NCI-H2081 treated with DMSO at 0.1 percent for 48 hours (cell line): ENCODE measurements around the gene CAPN3.

Experiments
- DNase-seq: peaks from one replicate; lab custom pipeline; 2025; lab: John Stamatoyannopoulos, UW

CAPN3 gene

DNA sequence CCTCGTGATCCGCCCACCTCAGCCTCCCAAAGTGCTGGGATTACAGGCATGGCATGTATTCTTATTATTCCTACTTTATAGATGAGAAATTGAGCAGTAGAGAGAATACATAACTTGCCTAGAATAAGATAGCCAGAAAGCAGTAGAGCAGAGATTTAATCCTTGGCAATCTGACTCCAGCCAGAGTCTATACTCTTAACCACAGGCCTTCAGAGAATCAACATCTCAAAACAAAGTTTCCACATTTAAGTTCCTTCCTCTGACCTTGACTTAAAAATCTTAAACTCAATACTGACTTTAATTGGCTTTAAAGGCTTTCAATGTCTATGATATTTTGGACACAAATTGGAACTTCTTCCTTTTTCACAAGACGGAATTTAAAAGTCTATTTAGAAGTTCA lies 94.5 kb downstream of the CAPN3 start:
- DNase-seq: no peak

DNA sequence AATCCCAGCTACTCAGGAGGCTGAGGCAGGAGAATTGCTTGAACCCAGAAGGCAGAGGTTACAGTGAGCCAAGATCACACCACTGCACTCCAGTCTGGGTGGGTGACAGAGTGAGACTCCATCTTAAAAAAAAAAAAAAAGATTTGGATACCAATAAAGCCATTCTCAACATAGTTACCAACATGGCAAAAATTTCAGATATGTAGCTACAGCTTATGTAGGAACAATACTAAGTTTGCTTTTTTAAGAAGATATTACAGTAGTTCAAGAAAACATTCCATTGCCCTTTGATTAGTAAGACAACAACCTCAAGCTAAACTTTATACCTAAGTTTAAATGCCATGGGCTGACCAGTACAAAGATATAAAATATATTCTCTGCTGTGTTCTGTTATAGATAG lies 97.2 kb downstream of the CAPN3 start:
- DNase-seq: no peak

DNA sequence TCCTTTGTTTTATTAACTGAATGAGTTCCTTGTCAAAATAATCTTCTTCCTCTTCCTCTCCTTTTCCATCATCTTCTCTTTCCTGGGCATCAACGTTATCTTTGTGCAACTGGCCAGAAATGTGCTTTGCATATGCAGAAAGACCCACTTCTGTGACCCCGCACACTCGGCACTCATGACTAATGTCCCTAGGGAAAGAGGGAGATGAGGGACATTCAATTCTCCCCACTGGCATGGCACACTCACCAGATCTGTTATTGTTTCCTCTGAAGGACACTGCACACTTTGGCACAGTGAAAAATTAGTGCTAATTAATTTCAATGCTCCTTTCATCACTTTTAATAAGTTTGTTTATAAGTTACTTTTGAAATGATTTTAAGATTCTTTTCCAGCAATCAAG lies 97.7 kb downstream of the CAPN3 start:
- DNase-seq: no peak

DNA sequence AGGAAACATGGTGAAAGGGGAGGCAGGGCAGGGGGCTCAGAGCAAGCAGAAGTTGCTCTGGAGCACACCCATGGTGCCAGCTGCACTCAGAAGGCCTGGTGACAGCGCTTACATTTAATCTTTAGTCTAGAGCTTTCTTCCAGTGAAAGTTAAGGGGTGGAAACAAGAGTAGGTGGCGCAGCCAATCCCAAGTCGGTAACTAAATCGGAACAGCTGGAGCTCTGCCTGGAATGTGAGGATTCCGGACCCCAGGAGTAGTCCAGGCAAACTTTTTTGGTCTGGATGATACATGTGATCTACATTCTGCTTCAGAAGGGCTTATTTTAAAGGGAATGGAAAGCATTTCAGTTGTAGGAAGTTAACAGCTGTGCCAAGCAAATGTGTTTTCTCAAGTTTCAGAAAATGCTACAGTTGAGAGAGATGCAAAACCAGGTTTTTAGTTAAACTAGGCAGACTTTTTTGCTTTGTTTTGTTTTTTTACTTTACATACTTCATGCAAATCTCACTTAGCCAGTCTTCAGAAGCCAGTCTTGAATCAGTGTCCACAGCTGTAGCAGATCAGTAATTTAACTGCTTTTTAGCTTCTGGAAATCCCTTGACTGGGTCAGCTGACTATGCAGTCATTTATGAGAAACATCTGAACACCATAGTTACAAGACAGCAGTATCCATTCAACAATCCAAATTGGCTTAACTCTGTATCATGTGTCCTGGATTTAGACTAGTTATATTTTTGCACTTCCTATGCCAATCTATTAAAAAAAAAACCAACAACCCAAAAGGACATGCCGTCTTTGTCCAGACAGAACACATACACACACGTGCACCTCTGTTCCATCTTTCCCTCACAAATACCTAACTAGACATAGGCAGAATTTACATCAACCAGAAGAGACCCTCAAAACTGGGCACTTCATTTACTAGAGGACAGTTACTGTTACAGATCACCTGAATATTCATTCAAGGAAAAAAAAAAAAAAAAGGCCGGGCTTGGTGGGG lies 98.4 kb downstream of the CAPN3 start:
- no peak for DNase-seq

DNA sequence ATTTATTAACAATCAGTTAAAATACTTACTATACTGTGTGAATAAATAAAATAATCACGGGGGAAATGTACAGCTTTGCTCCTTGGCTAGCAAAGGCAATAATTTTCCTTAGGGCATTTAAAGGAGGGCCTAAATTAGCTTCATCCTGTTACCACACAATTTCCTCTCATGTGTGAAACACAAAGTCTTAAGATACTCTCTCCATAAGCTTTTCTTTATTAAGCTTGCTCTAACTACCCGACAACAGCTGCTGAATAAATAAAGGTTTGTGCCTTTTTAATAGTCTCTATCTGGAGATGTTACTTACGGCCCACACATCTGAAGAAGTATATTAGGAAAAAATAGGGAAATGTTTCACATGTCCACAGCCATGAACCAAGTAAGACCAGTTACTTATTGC lies 102.0 kb downstream of the CAPN3 start:
- no peak for DNase-seq
